ENCODE measurements around the gene ASIP.
"Not testable (repeated sequence)": the region's sequence is repeated elsewhere in the genome, so short reads cannot be mapped to it uniquely, and the experiment has no call there.

The ASIP gene

DNA sequence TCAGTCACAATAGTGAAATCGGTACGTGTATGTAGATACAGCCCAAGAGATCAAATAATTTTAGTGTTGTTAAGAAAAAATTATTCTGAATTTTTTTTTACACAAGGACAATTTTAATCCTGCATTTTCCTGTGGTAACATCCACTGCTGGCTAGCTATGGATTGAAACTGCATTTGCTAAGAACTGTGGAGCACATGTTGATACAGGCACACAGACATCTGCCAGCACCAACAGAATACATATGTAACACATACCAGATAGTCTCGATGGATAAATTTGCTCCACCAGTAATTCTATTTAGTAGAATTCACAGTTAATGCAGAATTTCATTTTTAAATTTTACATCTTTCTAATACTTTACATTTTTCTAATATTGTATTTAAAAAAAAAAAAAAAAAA lies 2.2 kb downstream of the ASIP start:
- DNase-seq = no peak

GRCh38 chr20:34246126-34246626 lies 5.0 kb downstream of the ASIP start:
- DNase-seq = no peak

GRCh38 chr20:34249291-34249690 lies 8.1 kb downstream of the ASIP start:
- peak; percentile 68 for DNase-seq

DNA sequence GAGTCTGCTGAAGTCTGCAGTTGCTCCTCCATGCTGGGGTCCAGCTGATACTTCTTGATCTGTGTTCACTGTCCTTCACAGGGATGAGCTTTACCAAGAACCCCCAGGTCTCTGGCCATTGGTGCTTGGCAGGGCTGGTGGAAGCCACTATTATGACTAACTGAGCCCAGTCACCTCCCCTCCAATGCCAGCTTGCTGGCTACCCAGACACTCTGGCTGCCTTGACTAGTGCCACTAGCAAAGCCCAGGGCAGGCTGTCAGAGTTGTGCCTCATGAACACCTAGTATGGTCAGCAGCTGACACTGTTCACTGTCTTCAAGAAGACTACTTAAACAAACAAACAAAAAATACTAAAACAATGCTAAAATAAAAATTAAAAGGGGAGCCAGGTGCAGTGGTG lies 8.8 kb downstream of the ASIP start:
- DNase-seq = no peak

- no peak for DNase-seq
Observed at GRCh38 chr20:34251619-34252018, 10.4 kb downstream of the ASIP start.

GRCh38 chr20:34252431-34253086 lies 11.3 kb downstream of the ASIP start:
- not testable (repeated sequence) for DNase-seq

DNA sequence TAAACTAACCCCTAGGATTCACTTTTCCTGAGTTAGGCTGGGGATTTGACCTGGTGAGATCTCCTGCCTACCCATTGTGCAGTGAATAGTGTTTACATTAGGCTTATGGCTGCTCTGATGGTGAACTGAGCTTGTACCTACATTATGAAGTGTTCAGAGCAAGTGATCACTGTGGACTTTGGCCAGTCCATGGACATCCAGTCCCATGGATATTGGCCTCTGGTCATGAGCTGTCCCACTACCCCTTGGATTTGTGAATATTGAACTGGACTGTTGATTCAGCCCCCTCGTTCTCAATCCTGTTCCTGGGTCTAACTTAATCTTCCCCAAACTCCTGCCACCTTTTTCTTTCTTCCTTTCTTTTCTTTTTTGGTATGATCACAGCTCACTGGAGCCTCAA lies 13.8 kb downstream of the ASIP start:
- no peak for DNase-seq

GRCh38 chr20:34256629-34257124 lies 15.5 kb downstream of the ASIP start:
- no peak for DNase-seq

DNA sequence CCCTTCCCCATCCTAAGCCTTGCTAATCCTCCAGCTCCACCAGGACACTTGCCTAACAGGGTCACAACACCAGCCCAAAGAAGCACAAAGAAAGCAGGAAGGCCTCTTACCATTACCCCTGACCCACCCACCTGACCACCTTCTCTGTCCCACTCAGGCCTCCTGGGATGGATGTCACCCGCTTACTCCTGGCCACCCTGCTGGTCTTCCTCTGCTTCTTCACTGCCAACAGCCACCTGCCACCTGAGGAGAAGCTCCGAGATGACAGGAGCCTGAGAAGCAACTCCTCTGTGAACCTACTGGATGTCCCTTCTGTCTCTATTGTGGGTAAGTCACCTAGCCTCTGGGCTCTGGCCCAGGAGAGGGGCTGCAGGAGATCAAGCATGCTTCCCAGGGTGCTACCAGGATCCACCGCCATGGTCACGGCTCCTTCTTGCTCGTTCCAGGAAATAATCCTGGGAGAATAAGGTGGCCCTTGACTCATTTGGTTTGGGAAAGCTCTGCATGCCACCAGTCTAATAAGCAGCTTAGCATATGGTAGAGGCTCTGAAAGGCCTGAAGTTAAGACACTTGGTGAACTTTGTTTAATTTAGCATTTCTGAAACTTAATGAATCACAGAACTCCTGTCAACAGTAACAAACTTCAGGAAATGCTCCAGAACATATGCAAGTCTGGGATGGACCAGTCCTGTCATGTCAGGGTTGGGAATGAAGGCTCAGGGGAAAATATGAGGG lies 19.2 kb downstream of the ASIP start:
- DNase-seq = peak; percentile 44

GRCh38 chr20:34262488-34263288 lies 21.5 kb downstream of the ASIP start:
- DNase-seq = peak; percentile 17

DNA sequence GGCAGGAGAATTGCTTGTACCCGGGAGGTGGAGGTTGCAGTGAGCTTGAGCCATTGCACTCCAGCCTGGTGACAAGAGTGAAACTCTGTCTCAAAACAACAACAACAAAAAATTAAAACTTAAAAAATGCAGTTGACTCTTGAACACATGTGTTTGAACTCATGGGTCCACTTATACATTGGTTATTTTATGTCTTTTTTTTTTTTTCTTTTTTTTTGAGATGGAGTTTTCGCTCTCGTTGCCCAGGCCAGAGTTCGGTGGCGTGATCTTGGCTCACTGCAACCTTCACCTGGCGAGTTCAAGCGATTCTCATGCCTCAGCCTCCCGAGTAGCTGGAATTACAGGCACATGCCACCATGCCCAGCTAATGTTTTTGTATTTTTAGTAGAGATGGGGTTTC lies 22.2 kb downstream of the ASIP start:
- DNase-seq = not testable (repeated sequence)

DNA sequence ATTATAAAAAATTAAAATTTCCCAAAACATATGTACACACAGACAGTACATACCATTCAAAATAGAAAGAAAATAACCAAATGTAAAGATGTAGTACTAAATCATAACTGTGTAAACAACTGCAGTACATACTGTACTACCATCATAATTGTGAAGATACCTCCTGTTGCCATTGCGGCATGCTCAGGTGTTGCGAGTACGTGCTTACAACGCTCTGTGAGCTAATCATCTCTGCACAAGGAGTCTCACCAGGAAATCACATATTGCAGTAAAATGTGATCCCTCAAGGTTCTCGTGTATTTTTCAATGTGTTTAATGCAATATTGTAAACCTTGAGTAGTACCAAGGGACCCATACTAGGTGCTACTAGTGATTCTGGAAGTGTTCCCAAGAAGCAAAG lies 22.9 kb downstream of the ASIP start:
- no peak for DNase-seq

DNA sequence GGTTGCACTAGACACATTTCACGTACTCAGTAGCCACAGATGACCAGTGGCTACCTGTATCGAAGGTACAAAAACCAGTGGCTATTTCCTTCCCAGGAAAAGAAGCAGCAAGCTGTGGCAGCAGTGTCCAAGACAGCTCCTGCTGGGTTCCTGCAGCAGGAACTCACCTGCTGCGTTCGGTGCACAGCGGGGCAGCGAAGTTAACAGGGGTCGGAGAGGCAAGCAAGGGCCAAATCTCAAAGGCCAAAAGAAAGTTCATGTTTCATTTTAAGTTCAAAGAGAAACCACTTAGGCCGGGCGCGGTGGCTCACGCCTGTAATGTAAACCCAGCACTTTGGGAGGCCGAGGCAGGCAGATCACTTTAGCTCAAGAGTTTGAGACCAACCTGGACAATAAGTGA lies 26.9 kb downstream of the ASIP start:
- DNase-seq = no peak

GRCh38 chr20:34268851-34269636 lies 27.8 kb downstream of the ASIP start:
- peak; percentile 41 for DNase-seq

DNA sequence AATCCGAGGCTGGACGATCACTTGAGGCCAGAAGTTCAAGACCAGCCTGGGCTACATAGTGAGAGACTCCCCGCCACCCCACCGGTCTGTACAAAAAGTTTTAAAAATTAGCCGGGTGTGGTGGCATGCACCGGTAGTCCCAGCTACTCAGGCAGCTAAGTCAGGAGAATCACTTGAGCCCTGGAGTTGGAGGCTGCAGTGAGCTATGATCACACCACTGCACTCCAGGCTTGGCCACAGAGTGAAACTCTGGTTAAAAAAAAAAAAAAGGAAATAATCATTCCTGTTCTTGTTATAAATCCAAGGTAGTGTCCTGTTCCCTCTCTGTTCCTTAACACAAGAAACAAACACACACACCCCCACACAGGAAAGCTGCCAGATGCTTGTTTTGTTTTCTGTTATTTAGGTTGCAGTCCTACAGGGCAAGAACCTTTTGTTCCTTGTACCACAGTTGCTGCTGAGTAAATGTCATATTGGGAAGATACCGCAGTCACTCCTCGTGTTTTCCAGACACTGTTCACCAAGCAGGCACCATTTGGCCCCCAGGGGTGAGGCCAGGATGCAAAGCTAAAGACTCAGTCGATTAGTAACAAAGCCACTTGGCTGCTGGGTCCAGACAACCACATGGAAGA lies 28.9 kb downstream of the ASIP start:
- no peak for DNase-seq

DNA sequence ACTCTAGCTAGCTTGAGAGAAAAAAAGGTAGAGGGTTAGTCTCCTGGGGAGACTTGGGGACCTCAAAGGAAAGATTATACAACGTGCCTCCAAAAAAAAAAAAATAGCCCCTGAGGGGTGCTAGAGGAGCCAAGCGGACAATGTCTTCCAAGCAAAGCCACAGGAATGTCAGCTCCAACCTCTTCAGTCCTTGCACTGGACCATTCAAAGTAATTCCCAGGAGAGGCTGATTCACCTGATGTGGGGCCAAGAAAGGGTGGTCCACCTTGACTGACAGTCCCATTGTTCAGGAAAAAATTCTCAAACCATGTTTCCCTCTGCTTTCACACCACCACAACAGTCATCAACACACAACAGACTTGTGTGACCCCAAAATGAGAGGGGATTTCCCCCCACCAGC lies 30.7 kb downstream of the ASIP start:
- DNase-seq = peak; percentile 86

DNA sequence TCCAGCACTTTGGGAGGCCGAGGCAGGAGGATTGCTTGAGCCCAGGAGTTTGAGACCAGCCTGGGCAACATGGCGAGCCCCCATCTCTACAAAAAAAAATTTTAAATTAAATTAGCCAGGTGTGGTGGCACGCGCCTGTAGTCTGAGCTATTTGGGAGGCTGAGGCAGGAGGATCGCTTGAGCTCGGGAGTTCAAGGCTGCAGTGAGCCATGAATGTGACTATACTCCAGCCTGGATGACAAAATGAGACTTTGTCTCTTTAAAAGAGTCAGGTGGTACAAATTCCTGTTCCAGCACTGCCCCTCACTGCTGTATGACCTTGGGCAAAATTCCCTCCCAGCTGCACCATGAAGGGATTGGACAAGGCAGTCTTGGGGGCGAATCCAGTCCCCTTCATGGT lies 33.5 kb downstream of the ASIP start:
- no peak for DNase-seq

DNA sequence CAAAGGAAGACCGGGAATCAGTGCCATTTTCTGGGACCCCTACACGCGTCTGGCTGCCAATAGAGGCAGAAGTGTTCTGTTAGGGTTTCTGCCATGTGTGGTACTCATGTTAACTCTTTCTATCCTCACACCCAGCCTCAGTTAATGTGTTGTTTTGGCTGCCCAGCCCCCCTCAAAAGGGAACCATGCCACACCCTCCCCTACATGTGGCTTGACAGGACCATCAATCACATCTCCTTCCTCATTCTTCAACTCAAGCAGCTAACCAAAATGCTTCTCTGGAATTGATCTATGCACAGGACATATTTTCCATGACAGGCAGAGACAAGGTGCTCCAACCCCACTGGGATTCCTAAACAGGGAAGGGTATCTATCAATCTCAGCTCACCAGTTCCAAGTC lies 40.0 kb downstream of the ASIP start:
- no peak for DNase-seq

- no peak for DNase-seq
Observed at GRCh38 chr20:34282041-34282440, 40.8 kb downstream of the ASIP start.

- DNase-seq = no peak
Observed at GRCh38 chr20:34283844-34284243, 42.6 kb downstream of the ASIP start.

GRCh38 chr20:34285450-34285849 lies 44.2 kb downstream of the ASIP start:
- DNase-seq = no peak

DNA sequence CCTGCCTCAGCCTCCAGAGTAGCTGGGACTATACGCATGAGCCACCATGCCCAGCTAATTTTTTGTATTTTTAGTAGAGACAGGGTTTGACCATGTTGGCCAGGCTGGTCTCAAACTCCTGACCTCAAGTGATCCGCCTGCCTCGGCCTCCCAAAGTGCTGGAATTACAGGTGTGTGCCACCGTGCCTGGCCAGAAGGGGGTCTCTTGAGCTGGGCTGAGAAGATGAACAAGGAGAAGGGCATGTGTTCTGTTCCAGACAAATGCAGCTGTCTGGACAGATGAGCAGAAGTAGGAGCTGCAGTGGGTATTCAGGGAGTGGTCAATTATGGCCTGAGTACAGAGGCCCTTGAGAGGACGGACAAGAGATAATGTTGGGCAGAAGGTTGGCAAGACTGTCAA lies 46.3 kb downstream of the ASIP start:
- not testable (repeated sequence) for DNase-seq
